Endodermal cell (in vitro differentiated cells): ENCODE data around the gene ALG1. TPM values are rescaled to one million over a fixed set of nuclear protein-coding genes. Genes with fewer than 3 reads are reported as not detected.

ENCODE experiments used
- DNase-seq: peaks from one replicate; pipeline ENCODE4 v3.0.0-alpha.2; 2017
- H3K27ac ChIP-seq: 2 replicates; pipeline ENCODE4 v1.5.1; 2013; ENCODE audit warnings: mild to moderate bottlenecking, low read depth, low read length, moderate library complexity
- H3K27me3 ChIP-seq: 2 replicates; pipeline ENCODE4 v1.6.1; 2013; ENCODE audit warnings: mild to moderate bottlenecking, low read length, moderate library complexity; ENCODE audit not compliant: insufficient read depth, control insufficient read depth, poor library complexity, severe bottlenecking
- H3K36me3 ChIP-seq: 2 replicates; pipeline ENCODE4 v1.7.0; 2013; ENCODE audit warnings: mild to moderate bottlenecking, low read length, moderate library complexity; ENCODE audit not compliant: control insufficient read depth, insufficient read depth
- H3K4me1 ChIP-seq: one replicate; pipeline ENCODE4 v1.7.0; 2013; ENCODE audit warnings: low read length; ENCODE audit not compliant: control insufficient read depth, insufficient read depth
- H3K4me3 ChIP-seq: 2 replicates; pipeline ENCODE4 v1.5.1; 2013; ENCODE audit warnings: mild to moderate bottlenecking, low read length, moderate library complexity
- H3K9ac ChIP-seq: 2 replicates; pipeline ENCODE4 v1.6.1; 2013; ENCODE audit warnings: mild to moderate bottlenecking, low read length, moderate library complexity; ENCODE audit not compliant: poor library complexity, severe bottlenecking; ENCODE audit errors: extremely low read depth
- H3K9me3 ChIP-seq: 2 replicates; pipeline ENCODE4 v1.6.1; 2013; ENCODE audit warnings: mild to moderate bottlenecking, low read length, moderate library complexity; ENCODE audit not compliant: control insufficient read depth
- H3K27ac Mint-ChIP-seq: 2 replicates; pipeline ENCODE4 v1.8.0; 2020; ENCODE audit warnings: mixed read lengths
- H3K27me3 Mint-ChIP-seq: 2 replicates; pipeline ENCODE4 v1.8.0; 2021; ENCODE audit warnings: mild to moderate bottlenecking, mixed read lengths; ENCODE audit not compliant: insufficient read depth
- H3K36me3 Mint-ChIP-seq: 2 replicates; pipeline ENCODE4 v1.8.0; 2020; ENCODE audit warnings: low read depth, mixed read lengths
- H3K4me1 Mint-ChIP-seq: 2 replicates; pipeline ENCODE4 v1.8.0; 2020; ENCODE audit warnings: mixed read lengths
- H3K4me3 Mint-ChIP-seq: 2 replicates; pipeline ENCODE4 v1.8.0; 2020; ENCODE audit warnings: mild to moderate bottlenecking, moderate library complexity, mixed read lengths
- H3K9me3 Mint-ChIP-seq: 2 replicates; pipeline ENCODE4 v1.8.0; 2020; ENCODE audit warnings: mild to moderate bottlenecking, mixed read lengths
- CTCF ChIP-seq: fragments of 200-600 bp; sonication (generic); conservative IDR thresholded peaks from 2 replicates; pipeline ENCODE4 v1.5.0; 2021; ENCODE audit warnings: antibody characterized with exemption, mild to moderate bottlenecking
- WGBS, 2 experiments: methylation state at CpG; one replicate each; pipeline versions ENCODE4 v1.1.5 to v1.1.7; 2013; ENCODE audit warnings: missing lambda C conversion rate in 2 of 2, mixed read lengths in 1 of 2; ENCODE audit not compliant: insufficient coverage in 1 of 2, insufficient read length in 1 of 2; 5-methylcytosine and 5-hydroxymethylcytosine counted together
- total RNA-seq, 2 donors: library from RNA; stranded (reverse); fragmentation: NEBNext Ultra II Directional in 1 of 2; extraction: Animal tissue kit (Norgen Biotek cat#: 25700) in 1 of 2; gene quantifications; 2 replicates in 1 of 2; 3 replicates in 1 of 2; pipeline ENCODE4 v1.2.1, GENCODE V29; 2021

Gene ALG1
- total RNA-seq, 2 donors from 2014 or later: 25.1 to 32.3 TPM

- Histone ChIP-seq H3K27ac (no peak overlapping the region), H3K4me1 (no peaks in the 10 kb centered on the region), H3K9ac (no peak overlapping the region), H3K9me3 (no peaks in the 10 kb centered on the region), H3K4me3 (no peak overlapping the region), H3K36me3 (no peaks in the 10 kb centered on the region), H3K27me3 (no peaks in the 10 kb centered on the region)
- Mint-ChIP-seq H3K4me3 (no peak overlapping the region), H3K27me3 (peaks cover 6% of the 10 kb centered on the region), H3K4me1 (peaks cover 5% of the 10 kb centered on the region), H3K36me3 (no peaks in the 10 kb centered on the region), H3K27ac (no peak overlapping the region), H3K9me3 (no peaks in the 10 kb centered on the region)
- WGBS, 2 experiments: 88 to 97% methylated on average over 5 to 11 of the region's 11 CpGs
- no peak for DNase-seq
- no peak for TF ChIP-seq CTCF
Observed at GRCh38 chr16:5062051-5062450, 9.6 kb upstream of the ALG1 start.

DNA sequence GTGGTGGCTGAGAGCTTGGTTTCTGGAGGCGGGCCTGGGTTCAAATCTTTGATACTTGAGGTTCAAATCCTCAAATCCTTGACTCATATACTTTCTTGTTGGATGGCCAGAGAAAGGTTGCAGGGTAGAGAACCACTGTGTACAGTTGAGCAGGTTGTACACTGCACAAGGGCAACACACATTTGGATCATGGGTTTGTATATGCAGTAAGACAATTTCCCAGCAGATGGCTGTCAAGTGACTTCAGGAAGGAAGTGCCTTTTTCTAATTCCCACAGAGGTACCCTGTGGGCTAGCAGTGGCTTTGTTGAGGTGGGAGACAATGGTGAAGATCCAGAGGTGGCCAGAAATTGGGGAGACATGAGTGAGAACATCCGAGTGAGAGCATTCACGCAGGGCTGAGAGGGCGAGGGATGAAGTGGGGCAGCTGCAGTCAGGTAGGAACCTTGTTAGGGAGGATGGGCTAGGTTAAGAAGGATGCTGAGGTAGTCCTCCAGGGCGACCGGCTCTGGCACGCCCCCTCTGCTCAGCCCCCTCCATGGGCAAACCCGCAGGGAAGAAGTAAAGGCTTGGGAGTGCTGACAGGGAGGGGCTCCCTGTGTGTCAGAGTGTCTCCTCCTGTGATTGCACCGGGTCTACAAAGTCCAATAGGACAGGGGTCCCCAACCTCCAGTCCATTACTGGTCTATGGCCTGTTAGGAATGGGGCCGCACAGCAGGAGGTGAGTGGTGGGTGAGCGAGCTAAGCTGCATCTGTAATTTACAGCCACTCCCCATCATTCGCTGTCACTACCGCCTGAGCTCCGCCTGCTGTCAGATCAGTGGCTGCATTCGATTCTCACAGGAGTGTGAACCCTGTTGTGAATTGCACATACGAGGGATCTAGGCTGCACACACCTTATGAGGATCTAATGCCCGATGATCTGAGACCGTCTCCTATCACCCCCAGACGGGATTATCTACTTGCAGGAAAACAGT, 8.6 kb upstream of the ALG1 start:
- Mint-ChIP-seq H3K36me3 (no peaks in the 10 kb centered on the region), H3K9me3 (no peaks in the 10 kb centered on the region), H3K27ac (no peak overlapping the region), H3K4me3 (no peak overlapping the region), H3K4me1 (peaks cover 5% of the 10 kb centered on the region), H3K27me3 (peaks cover 6% of the 10 kb centered on the region)
- Histone ChIP-seq H3K36me3 (no peaks in the 10 kb centered on the region), H3K27ac (no peak overlapping the region), H3K9me3 (no peaks in the 10 kb centered on the region), H3K4me1 (no peaks in the 10 kb centered on the region), H3K9ac (no peak overlapping the region), H3K27me3 (no peaks in the 10 kb centered on the region), H3K4me3 (no peak overlapping the region)
- no peak for TF ChIP-seq CTCF
- peak; percentile 63 for DNase-seq
- 75 to 90% methylated on average over 10 to 19 of the region's 19 CpGs for WGBS, 2 experiments

DNA sequence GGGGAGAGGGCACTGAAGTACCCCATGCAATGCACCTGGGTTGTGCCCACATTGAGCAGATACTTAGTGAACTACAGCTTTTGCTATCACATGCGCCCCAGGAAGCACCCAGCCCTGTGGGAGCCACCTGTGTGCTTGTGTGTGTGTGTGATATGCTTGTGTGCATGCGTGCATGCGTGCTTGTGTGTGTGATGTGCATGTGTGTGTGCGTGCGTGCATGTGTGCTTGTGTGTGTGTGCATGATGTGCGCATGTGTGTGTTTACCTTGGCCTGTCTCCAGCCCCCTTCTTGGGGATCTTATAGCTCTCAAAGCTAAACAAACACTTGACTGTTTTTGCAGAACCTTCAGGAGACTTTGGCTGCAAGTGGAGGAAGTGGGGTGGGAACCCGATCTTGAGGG, 6.7 kb upstream of the ALG1 start:
- Histone ChIP-seq H3K4me3 (no peak overlapping the region), H3K36me3 (no peaks in the 10 kb centered on the region), H3K9ac (no peak overlapping the region), H3K27ac (no peak overlapping the region), H3K4me1 (no peaks in the 10 kb centered on the region), H3K27me3 (no peaks in the 10 kb centered on the region), H3K9me3 (no peaks in the 10 kb centered on the region)
- Mint-ChIP-seq H3K4me1 (peaks cover 2% of the 10 kb centered on the region), H3K27me3 (peaks cover 6% of the 10 kb centered on the region), H3K4me3 (no peak overlapping the region), H3K27ac (no peak overlapping the region), H3K9me3 (no peaks in the 10 kb centered on the region), H3K36me3 (no peaks in the 10 kb centered on the region)
- TF ChIP-seq CTCF: no peak
- WGBS, 2 experiments: 98 to 100% methylated on average over 2 to 7 of the region's 7 CpGs
- DNase-seq: no peak
